Cardiac muscle cell (in vitro differentiated cells and primary cell): Measurements from ENCODE around the gene RGS9. TPM values are rescaled to one million over a fixed set of nuclear protein-coding genes. Genes with fewer than 3 reads are reported as not detected.

ENCODE experiments used
- DNase-seq, 2 donors: peaks; one replicate each; pipeline versions ENCODE4 v3.0.0 to v3.0.0-alpha.2; 2010 to 2017; ENCODE audit warnings: low read depth in 1 of 2, low spot score in 1 of 2
- H3K27ac ChIP-seq: fragments of 200-600 bp; sonication (generic); 2 replicates; pipeline ENCODE4 v1.5.1; 2016
- H3K27me3 ChIP-seq: fragments of 200-600 bp; sonication (generic); 2 replicates; pipeline ENCODE4 v1.6.0; 2016; ENCODE audit warnings: control low read depth
- H3K36me3 ChIP-seq: fragments of 200-600 bp; sonication (generic); 2 replicates; pipeline ENCODE4 v1.5.1; 2016; ENCODE audit warnings: control low read depth
- H3K4me1 ChIP-seq: fragments of 200-600 bp; sonication (generic); 2 replicates; pipeline ENCODE4 v1.8.1; 2017; ENCODE audit warnings: low read depth, mild to moderate bottlenecking, mixed run types
- H3K4me3 ChIP-seq: fragments of 200-600 bp; sonication (generic); 2 replicates; pipeline ENCODE4 v1.5.1; 2016; ENCODE audit warnings: mild to moderate bottlenecking
- H3K9me3 ChIP-seq: fragments of 200-600 bp; sonication (generic); 2 replicates; pipeline ENCODE4 v1.5.1; 2017; ENCODE audit warnings: low read depth, mild to moderate bottlenecking, control low read depth
- polyA plus RNA-seq: library from polyadenylated mRNA; unstranded; fragments of >200 nt; fragmentation: Nextera tagmentation; extraction: Ambion mirVana; gene quantifications from 2 replicates; pipeline ENCODE4 v1.2.1, GENCODE V29; 2016
- total RNA-seq: library from RNA; depleted of rRNA; stranded (reverse); fragments of >200 nt; gene quantifications from 2 replicates; pipeline ENCODE4 v1.2.3, GENCODE V29; 2016
- TF ChIP-seq, protein P1 (sequence below): IDR thresholded peaks from 2 replicates; pipeline ENCODE4 v1.5.1; 2012; ENCODE audit warnings: low read depth, mild to moderate bottlenecking, low read length

The RGS9 gene
- total and polyA plus RNA-seq, 2 experiments from 2014 or later: 4.7 to 5.5 TPM

GRCh38 chr17:65226227-65226626 is 89.1 kb downstream of the RGS9 start:
- no peaks in the 10 kb centered on the region for H3K9me3 ChIP-seq
- no peaks in the 10 kb centered on the region for H3K36me3 ChIP-seq
- H3K27ac ChIP-seq: no peak overlapping the region
- H3K4me3 ChIP-seq: no peak overlapping the region
- no peaks in the 10 kb centered on the region for H3K27me3 ChIP-seq
- TF ChIP-seq, protein P1, sequence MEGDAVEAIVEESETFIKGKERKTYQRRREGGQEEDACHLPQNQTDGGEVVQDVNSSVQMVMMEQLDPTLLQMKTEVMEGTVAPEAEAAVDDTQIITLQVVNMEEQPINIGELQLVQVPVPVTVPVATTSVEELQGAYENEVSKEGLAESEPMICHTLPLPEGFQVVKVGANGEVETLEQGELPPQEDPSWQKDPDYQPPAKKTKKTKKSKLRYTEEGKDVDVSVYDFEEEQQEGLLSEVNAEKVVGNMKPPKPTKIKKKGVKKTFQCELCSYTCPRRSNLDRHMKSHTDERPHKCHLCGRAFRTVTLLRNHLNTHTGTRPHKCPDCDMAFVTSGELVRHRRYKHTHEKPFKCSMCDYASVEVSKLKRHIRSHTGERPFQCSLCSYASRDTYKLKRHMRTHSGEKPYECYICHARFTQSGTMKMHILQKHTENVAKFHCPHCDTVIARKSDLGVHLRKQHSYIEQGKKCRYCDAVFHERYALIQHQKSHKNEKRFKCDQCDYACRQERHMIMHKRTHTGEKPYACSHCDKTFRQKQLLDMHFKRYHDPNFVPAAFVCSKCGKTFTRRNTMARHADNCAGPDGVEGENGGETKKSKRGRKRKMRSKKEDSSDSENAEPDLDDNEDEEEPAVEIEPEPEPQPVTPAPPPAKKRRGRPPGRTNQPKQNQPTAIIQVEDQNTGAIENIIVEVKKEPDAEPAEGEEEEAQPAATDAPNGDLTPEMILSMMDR: no peak
- no peak for DNase-seq
- H3K4me1 ChIP-seq: peaks cover 3% of the 10 kb centered on the region

DNA sequence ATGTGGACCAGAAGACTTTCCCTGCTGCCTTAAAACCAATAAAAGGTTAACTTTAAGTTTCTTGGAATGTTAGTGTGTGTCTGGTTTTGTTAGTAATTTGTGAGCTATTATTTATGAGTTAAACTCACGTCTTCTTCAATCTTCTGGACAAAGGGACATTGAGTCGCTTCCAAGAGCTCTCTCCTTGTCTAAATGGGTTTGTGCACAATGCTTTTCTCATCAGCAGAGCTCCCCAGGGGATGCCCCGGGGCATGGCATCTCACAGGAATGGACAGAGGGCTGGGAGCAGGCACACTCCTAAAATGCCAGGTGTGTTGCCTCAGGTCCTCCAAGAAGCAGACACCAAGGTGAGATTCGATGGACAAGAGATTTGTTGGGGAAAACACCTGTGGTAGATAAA is 90.5 kb downstream of the RGS9 start:
- no peak overlapping the region for H3K4me3 ChIP-seq
- no peak overlapping the region for H3K27ac ChIP-seq
- no peaks in the 10 kb centered on the region for H3K36me3 ChIP-seq
- H3K9me3 ChIP-seq: no peaks in the 10 kb centered on the region
- TF ChIP-seq, protein P1: no peak
- peaks cover 3% of the 10 kb centered on the region for H3K4me1 ChIP-seq
- H3K27me3 ChIP-seq: no peaks in the 10 kb centered on the region
- no peak for DNase-seq

DNA sequence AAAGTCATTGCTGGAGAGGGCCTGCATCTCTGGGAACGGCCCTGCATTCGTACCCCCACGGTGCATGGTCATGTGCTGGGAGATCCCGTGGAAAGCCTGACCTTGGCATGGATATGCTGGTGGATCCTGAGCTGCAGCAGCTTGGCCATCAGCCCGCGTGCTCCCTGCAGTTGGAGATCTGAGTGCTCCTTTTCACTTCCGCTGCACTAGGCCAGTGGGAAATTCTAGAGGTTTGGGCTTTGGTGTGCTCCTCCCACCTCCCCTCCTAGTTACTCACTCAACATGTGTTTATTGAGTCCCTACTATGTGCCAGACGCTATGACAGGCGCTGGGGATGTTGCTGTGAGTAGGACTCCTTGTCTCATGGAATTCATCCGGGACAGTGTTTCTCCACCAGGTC is 91.1 kb downstream of the RGS9 start:
- Histone ChIP-seq H3K4me3 (no peak overlapping the region), H3K9me3 (no peaks in the 10 kb centered on the region), H3K27ac (no peak overlapping the region), H3K27me3 (no peaks in the 10 kb centered on the region), H3K36me3 (no peaks in the 10 kb centered on the region), H3K4me1 (peaks cover 3% of the 10 kb centered on the region)
- peak in 1 of 2 donors; percentile 21 for DNase-seq
- TF ChIP-seq, protein P1: no peak

DNA sequence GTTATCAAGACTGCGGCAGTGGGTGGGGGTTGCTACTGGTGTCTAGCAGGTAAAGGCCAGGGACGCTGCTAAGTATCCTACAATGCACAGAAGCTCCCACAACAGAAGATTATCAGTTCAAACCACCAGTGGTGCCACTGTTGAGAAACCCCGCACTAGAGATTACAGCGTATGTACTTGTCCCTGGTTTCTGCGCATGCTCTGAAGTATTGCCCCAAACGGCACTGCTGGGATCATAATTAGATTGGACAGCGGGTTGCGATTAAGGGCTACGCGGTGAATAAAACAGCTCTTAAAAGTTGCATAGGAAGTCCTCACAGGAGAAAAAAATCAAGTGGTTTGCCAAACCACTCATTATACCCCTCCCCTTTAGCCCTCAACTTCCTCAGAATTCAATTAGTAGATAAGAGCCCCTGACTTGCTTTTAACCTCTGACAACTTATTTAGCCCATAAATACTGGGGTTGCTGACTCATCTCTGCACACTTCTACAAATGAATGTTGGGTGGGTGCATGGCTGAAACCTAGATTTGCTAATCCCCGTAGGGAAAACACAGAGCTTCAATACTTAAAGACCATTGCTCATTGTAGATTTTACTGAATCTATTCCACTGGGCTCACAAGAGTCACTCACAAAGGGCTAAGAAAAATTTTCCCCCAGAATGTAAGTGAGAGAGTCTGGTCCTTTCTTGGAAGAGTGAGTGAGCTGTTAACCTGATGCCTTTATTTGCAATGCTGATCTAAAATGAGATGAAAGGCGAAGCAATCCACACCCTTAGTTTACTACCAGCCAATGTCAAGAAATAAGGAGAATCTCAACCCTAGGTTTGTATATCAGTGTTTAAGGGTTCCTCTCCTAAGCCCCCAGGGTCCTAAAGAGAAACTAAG is 91.8 kb downstream of the RGS9 start:
- peak; percentile 4 to 93 for DNase-seq
- Histone ChIP-seq H3K36me3 (no peaks in the 10 kb centered on the region), H3K9me3 (no peaks in the 10 kb centered on the region), H3K4me3 (no peak overlapping the region), H3K4me1 (peaks cover 3% of the 10 kb centered on the region), H3K27me3 (no peaks in the 10 kb centered on the region), H3K27ac (no peak overlapping the region)
- TF ChIP-seq, protein P1: no peak

GRCh38 chr17:65229621-65229995 is 92.4 kb downstream of the RGS9 start:
- H3K4me1 ChIP-seq: peaks cover 3% of the 10 kb centered on the region
- TF ChIP-seq, protein P1: no peak
- H3K27ac ChIP-seq: no peak overlapping the region
- DNase-seq: no peak
- no peak overlapping the region for H3K4me3 ChIP-seq
- H3K27me3 ChIP-seq: no peaks in the 10 kb centered on the region
- no peaks in the 10 kb centered on the region for H3K9me3 ChIP-seq
- no peaks in the 10 kb centered on the region for H3K36me3 ChIP-seq
